T-helper 1 cell treated with Interleukin-12 subunit alpha and Interleukin-12 subunit beta and Interleukin-4 antibody, amounts not matched to agents 30 μg/mL and 1 μg/mL, for 36 hours (primary cell): ENCODE data around the gene BICC1.

Experiments used
- H3K27ac Mint-ChIP-seq: one replicate; pipeline ENCODE4 v1.8.0; 2021; ENCODE audit warnings: mild to moderate bottlenecking, mixed read lengths
- H3K27me3 Mint-ChIP-seq: one replicate; pipeline ENCODE4 v1.8.0; 2021; ENCODE audit warnings: low read depth, mixed read lengths
- H3K36me3 Mint-ChIP-seq: one replicate; pipeline ENCODE4 v1.8.0; 2021; ENCODE audit warnings: low read depth, mixed read lengths
- H3K4me1 Mint-ChIP-seq: one replicate; pipeline ENCODE4 v1.8.0; 2021; ENCODE audit warnings: low read depth, mixed read lengths
- H3K4me3 Mint-ChIP-seq: one replicate; pipeline ENCODE4 v1.8.0; 2021; ENCODE audit warnings: mild to moderate bottlenecking, moderate library complexity, mixed read lengths
- H3K9me3 Mint-ChIP-seq: one replicate; pipeline ENCODE4 v1.8.0; 2021; ENCODE audit warnings: mixed read lengths

BICC1 gene

DNA sequence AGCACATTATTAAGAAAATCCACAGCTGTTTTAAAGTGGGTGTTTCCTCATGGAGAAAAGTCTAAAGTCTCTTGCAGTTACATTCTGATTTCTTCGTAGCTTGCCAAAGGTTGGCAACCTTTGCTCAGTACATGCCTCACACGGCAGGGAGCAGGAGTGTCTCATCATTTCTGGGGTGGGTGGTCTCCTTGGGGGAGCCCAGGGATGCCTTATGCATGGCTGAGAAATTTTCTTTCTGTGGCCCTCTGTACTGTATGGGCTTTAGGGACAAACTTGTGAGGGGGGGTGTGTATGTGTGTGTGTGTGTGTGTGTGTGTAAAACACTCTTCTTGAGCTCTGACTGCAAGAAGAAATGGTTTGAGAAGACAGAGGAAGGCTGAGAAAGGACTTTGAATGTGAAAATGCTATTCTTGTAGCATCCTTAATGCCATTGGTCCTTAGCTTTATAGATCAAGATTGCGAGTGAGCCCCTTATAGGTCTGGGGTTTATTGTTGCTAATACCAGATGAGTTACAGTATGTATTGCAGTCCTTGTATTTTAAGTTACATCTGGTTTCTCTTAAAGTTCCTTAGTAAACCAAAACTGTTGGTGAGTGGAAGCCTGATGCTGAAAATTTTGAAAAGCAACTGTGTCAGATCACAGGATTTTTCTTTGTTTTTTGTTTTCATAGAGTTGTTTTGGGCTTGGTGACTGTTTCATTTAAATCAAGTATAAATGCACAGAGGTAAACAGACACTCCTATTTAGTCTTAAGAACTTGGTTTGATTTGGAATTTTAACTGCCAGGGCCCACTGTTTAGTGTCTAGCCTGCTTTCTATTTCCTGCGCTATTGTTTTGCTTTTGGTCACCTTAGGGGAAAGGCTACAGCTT, 242.0 kb downstream of the BICC1 start:
- H3K9me3 Mint-ChIP-seq: no peaks in the 10 kb centered on the region
- no peak overlapping the region for H3K27ac Mint-ChIP-seq
- H3K4me1 Mint-ChIP-seq: peaks cover 5% of the 10 kb centered on the region
- H3K36me3 Mint-ChIP-seq: no peaks in the 10 kb centered on the region
- H3K4me3 Mint-ChIP-seq: no peak overlapping the region
- H3K27me3 Mint-ChIP-seq: no peaks in the 10 kb centered on the region

DNA sequence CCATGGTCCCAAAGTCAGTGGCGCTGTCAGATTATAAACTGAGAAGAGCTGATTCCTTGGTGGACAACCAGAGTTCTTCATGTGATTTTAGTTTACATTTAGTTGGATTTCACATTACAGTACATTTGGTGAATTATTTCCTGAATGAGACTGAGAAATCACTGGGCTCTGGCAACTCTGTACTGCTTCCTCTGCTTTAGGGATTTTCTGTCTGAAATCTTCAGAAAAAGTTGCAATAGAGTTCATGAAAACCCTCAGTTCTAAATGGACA, 242.6 kb downstream of the BICC1 start:
- H3K27me3 Mint-ChIP-seq: no peaks in the 10 kb centered on the region
- H3K9me3 Mint-ChIP-seq: no peaks in the 10 kb centered on the region
- no peak overlapping the region for H3K27ac Mint-ChIP-seq
- peaks cover 5% of the 10 kb centered on the region for H3K4me1 Mint-ChIP-seq
- H3K36me3 Mint-ChIP-seq: no peaks in the 10 kb centered on the region
- no peak overlapping the region for H3K4me3 Mint-ChIP-seq

DNA sequence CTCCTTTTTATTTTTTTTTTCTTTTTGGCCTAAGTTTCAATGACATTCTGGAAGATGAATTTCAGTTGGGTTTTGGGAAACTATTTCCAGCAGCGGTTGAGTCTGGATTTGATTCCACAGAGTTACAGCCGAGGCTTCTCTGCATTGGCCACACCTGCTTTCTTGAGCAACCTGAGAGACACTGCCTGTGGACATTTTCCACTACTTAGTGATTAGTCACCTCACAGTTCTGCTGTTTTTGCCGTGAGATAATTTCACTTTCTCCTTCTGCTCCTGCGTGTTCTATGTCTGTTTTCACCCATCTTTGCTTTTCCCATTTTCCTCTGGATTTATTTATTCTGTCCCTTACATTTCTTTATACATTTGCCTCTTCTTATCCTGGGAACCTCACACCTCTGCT, 243.0 kb downstream of the BICC1 start:
- H3K27ac Mint-ChIP-seq: no peak overlapping the region
- no peaks in the 10 kb centered on the region for H3K27me3 Mint-ChIP-seq
- H3K4me3 Mint-ChIP-seq: no peak overlapping the region
- peaks cover 5% of the 10 kb centered on the region for H3K4me1 Mint-ChIP-seq
- H3K36me3 Mint-ChIP-seq: no peaks in the 10 kb centered on the region
- no peaks in the 10 kb centered on the region for H3K9me3 Mint-ChIP-seq

DNA sequence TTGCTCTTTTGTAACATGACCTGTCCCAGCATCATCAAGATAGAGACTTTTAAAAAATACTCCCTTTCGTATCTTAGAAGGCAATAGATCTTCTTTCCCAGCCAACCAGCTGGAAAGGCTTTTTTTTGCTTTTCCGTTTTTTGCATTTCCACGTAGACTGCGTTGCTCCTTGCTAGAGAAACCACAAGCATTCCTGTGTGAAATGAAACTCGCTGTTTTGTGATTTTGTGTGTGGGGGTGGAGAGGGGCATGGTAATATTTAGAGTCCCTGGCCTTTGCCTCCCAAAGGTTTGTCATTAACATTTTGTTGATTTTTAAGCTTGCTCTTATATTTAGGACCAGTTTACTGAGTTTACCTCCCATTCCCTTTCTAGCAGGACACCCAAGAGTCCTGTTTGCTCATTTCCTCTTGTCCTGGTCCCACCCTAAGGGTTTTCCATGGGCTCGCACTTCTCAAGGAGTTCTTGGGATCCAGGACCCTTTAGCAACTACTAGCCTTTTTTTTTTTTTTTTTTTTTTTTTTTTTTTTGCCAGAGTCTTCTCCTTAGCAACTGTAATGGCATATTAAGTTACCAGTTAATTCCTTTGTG, 243.6 kb downstream of the BICC1 start:
- no peaks in the 10 kb centered on the region for H3K36me3 Mint-ChIP-seq
- H3K4me3 Mint-ChIP-seq: no peak overlapping the region
- no peaks in the 10 kb centered on the region for H3K9me3 Mint-ChIP-seq
- H3K27ac Mint-ChIP-seq: no peak overlapping the region
- H3K4me1 Mint-ChIP-seq: peaks cover 5% of the 10 kb centered on the region
- no peaks in the 10 kb centered on the region for H3K27me3 Mint-ChIP-seq

DNA sequence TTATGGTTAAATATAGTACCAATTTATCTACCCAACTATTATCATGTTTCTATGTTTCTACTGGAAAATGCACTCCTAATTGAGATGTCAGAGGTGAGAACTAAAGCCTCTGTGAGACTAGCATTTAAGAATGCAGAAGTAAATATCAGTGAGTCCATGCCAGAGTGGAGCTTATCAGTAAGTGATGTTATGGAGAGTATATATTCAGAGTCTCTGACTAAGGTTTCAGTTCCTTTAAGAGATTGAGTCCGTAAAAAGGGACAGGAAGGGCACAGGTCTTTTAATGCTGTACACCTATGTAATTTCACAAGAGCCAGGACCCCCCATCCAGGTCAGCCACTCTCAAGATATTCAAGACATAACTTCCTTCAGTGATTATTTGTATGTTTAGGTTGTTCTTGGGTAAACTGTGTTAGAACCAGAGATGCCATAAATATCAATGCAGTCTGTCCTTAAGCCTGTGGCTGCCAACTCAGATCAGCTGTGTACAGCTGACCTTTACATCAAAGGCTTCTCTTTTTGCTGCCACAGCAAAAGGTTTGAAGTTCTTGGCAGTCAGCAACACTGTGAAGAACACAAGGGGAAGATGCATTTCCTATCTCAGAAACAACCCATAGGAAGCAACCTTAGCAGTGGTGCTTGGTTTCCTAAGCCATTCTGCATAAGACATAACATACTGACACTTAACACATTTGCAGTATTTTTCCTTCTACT, 244.8 kb downstream of the BICC1 start:
- H3K27me3 Mint-ChIP-seq: no peaks in the 10 kb centered on the region
- no peaks in the 10 kb centered on the region for H3K9me3 Mint-ChIP-seq
- no peaks in the 10 kb centered on the region for H3K36me3 Mint-ChIP-seq
- no peak overlapping the region for H3K27ac Mint-ChIP-seq
- no peak overlapping the region for H3K4me3 Mint-ChIP-seq
- peaks cover 5% of the 10 kb centered on the region for H3K4me1 Mint-ChIP-seq

DNA sequence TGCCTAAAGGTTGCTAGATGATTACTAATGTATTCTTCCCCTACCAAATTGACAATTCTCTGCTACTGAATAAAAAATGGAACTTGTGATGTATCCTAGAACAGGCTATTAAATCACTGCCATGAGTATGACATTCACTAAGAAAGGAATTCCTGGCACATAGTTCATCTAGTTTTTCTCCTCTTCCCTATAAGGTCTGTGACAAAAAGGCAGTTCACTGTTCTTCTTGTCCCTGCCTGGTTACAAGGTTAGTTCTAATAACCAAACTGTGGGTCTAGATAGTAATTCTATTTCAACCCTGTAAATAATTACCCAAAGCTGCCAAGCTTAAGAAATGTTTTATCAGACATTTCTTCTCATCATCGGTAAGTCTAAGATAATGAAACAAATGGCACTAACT, 245.6 kb downstream of the BICC1 start:
- Mint-ChIP-seq H3K9me3 (no peaks in the 10 kb centered on the region), H3K4me1 (peaks cover 5% of the 10 kb centered on the region)

DNA sequence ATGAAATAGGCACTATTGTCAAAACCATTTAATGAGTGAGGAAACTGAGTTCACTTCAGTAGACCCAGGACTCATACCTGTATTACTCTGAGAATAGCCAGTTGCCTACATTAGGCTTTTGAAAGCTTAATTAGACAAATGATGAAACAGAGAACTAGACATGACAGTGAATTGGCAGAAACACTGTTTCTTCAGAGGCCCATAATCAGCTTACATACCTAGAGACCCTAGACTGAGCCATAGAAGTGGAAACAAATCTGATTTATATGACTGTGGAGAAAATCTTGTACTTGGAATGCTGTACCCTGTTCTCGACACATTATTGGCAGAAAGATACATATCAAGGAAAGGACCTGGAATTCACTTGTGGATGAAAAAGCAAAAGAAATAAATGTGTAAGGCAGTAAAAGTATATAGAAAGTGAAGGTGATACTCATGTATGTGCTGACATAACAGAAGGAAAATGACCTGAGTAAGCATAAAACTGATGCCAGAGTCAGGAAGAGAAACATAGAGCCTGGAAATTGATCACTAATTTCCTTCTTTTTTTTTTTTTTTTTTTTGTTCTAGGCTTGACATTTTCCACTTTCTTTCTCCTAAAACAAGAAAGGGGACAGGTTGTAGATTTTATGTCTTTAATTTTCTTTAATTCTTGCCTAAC, 251.5 kb downstream of the BICC1 start:
- Mint-ChIP-seq H3K36me3 (no peaks in the 10 kb centered on the region), H3K27me3 (no peaks in the 10 kb centered on the region), H3K4me1 (no peaks in the 10 kb centered on the region), H3K4me3 (no peak overlapping the region), H3K27ac (no peak overlapping the region), H3K9me3 (no peaks in the 10 kb centered on the region)

More for the DNA sequence above, 245.6 kb downstream of the BICC1 start:
- no peaks in the 10 kb centered on the region for H3K27me3 Mint-ChIP-seq
- H3K36me3 Mint-ChIP-seq: no peaks in the 10 kb centered on the region
- no peak overlapping the region for H3K4me3 Mint-ChIP-seq
- no peak overlapping the region for H3K27ac Mint-ChIP-seq

DNA sequence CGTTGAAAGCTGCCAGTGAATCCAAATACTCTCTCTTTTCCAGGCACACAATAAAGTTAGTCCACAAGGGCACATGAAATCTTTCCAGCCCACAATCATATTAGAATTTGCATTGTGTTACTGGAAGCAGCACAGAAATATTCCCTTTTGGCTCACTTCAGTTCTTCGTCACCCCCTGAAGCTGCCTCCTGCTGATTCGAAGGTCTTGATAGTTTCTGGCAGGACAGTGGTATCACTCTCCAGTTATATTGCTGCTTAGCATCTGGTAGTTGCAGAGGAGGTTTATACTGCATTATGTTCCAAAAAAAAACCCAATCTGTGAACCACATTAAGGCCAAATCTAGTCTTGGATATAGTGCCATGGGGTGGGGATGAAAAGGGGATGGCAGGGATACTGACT, 253.2 kb downstream of the BICC1 start:
- Mint-ChIP-seq H3K4me3 (no peak overlapping the region), H3K27ac (no peak overlapping the region), H3K9me3 (no peaks in the 10 kb centered on the region), H3K36me3 (no peaks in the 10 kb centered on the region), H3K4me1 (no peaks in the 10 kb centered on the region), H3K27me3 (no peaks in the 10 kb centered on the region)

DNA sequence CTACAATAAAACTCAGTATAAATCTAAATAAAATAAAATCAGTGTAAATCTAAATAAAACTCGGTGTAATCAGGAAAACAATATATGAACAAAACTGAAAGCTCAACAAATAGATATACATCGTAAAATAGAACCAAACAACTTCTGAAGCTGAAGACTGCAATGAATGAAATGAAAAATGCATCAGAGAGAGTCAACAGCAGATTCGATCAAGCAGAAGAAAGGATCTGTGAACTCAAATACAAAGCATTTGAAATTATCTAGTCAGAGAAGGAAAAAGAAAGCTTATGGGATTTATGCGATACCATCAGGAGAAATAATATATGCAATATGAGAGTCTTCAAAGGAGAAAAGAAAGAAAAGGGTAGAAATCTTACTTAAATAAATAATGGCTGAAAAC, 255.0 kb downstream of the BICC1 start:
- Mint-ChIP-seq H3K4me3 (no peak overlapping the region), H3K27me3 (no peaks in the 10 kb centered on the region), H3K27ac (no peak overlapping the region), H3K4me1 (no peaks in the 10 kb centered on the region), H3K9me3 (no peaks in the 10 kb centered on the region), H3K36me3 (no peaks in the 10 kb centered on the region)

DNA sequence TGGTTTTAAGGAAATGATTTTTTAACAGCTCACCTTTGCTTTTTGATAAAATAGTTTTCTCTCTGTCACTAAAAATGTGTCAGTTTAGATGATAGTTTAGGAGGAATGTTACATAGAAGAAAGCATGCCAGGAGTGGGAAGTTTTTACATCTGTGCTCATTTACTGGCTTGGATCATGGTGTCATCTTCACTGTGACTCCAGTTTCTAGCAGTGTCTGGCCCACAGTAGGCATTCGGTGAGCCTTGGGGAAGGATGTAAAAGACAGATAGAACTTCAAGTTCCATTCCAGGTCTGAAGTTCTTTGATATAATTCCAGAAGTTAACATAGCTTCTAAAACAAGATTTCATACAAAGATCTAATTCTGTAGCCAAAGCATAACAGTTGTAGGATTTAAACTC, 259.2 kb downstream of the BICC1 start:
- no peak overlapping the region for H3K27ac Mint-ChIP-seq
- no peaks in the 10 kb centered on the region for H3K9me3 Mint-ChIP-seq
- no peaks in the 10 kb centered on the region for H3K27me3 Mint-ChIP-seq
- H3K4me1 Mint-ChIP-seq: no peaks in the 10 kb centered on the region
- H3K36me3 Mint-ChIP-seq: no peaks in the 10 kb centered on the region
- no peak overlapping the region for H3K4me3 Mint-ChIP-seq

DNA sequence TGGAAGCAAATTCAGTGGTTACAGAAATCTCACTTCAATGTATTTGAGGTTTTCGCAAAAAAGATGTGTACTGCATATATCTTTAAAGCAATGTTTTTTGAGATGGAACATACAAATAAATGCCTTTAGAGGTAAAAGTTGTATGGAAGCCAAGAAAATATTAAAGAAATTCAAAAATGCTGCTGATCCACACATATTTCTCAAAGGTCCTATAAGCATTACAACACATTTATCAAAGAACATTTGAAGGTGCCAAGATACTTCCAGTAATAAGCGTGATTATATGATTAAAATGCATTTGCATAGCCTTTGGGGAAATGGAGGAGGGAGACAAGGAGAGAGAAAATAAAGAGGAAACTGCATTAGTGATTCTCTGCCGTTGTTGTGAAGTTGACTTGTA, 260.1 kb downstream of the BICC1 start:
- H3K27ac Mint-ChIP-seq: no peak overlapping the region
- H3K4me1 Mint-ChIP-seq: no peaks in the 10 kb centered on the region
- H3K36me3 Mint-ChIP-seq: no peaks in the 10 kb centered on the region
- H3K27me3 Mint-ChIP-seq: no peaks in the 10 kb centered on the region
- no peak overlapping the region for H3K4me3 Mint-ChIP-seq
- H3K9me3 Mint-ChIP-seq: no peaks in the 10 kb centered on the region

DNA sequence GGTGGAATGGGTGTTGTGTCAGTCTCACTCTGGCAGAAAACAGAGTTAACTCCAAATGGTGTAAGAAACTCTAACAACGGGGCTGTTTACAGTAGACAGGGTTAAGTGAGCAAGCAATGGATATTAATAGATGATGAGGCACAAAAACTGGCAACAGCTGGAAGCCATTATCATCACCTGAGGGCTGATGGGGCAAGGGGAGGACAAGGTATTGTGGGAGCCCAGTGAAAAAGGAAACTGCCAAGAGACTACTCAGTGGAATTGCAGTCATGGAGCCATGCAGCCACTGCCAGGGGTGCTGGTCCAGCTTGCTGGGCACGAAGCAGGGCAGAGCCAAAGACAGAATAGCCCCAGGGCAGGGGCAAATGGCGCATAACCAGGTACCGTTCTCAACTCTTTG, 260.7 kb downstream of the BICC1 start:
- Mint-ChIP-seq H3K27ac (no peak overlapping the region), H3K4me3 (no peak overlapping the region), H3K36me3 (no peaks in the 10 kb centered on the region), H3K27me3 (no peaks in the 10 kb centered on the region), H3K9me3 (no peaks in the 10 kb centered on the region), H3K4me1 (no peaks in the 10 kb centered on the region)

DNA sequence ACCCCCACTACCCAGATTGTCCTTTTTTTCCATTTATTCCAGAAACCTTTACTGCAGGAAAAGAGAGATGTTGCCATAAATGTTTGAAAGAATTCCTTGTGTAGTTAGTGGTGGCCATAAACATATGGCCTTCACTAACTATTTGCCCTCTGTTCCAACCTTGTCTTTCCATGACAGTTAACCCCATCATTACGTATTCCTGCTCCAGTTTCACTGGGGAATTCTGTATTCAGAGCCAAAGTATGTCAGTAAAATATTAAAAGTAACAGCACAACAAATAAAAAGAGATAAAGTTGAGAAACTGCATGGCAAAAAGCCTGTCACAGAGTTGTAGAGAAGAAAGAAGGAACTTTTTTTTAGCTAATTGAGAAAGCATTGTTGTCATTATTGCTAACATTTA, 261.3 kb downstream of the BICC1 start:
- Mint-ChIP-seq H3K4me1 (no peaks in the 10 kb centered on the region), H3K4me3 (no peak overlapping the region), H3K27me3 (no peaks in the 10 kb centered on the region), H3K9me3 (no peaks in the 10 kb centered on the region), H3K36me3 (no peaks in the 10 kb centered on the region), H3K27ac (no peak overlapping the region)

DNA sequence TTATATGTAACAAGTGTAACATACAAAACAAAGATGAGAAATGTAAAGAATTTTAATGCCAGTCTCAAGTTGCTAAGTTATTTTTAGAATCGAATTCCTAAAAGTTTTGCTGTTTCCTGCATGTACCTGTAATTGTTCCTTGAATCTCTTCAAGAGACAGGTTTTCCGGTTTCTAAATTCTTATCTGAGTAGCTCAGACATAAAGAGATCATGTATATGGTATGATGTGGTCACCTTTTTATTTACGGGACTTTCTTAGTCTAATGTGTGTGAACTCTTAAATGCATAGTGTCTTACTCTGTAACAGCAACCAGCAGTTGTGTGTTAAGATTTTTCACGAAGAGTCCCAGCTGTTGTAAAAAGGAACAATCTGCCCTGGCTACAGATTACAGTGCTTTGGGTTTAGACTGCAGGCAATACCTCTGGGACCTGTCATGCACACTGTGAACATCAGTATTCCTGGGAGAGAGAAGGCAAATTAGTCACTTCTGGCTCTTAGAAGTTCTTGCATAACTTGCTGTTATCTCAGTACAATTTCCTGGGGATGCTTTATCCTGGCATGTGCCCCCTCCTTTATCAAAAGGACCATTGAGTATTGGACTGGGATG, 263.4 kb downstream of the BICC1 start:
- no peaks in the 10 kb centered on the region for H3K27me3 Mint-ChIP-seq
- no peak overlapping the region for H3K27ac Mint-ChIP-seq
- no peak overlapping the region for H3K4me3 Mint-ChIP-seq
- H3K36me3 Mint-ChIP-seq: no peaks in the 10 kb centered on the region
- no peaks in the 10 kb centered on the region for H3K9me3 Mint-ChIP-seq
- H3K4me1 Mint-ChIP-seq: no peaks in the 10 kb centered on the region
